Measurements from ENCODE around the gene SIPA1L2. TPM values are rescaled to one million over a fixed set of nuclear protein-coding genes. Genes with fewer than 3 reads are reported as not detected.

SIPA1L2 gene
- total and polyA plus RNA-seq, 2 donors = 3.2 to 6.4 TPM

- WGBS = 95% methylated on average over 6 of the region's 6 CpGs
- DNase-seq (ENCODE audit: low read depth in 6 of 9, low spot score in 9 of 9) = no peak
- H3K27ac ChIP-seq (ENCODE audit: low read depth in 1 of 2, low read length in 1 of 2) = no peak overlapping the region
- H3K4me1 ChIP-seq (ENCODE audit: control insufficient read depth in 2 of 2, insufficient read depth in 2 of 2, low read length in 2 of 2) = peaks cover 0 to 3% of the 10 kb centered on the region in 2 donors
- H3K36me3 ChIP-seq (ENCODE audit: control insufficient read depth in 2 of 2, insufficient read depth in 2 of 2, low read length in 1 of 2) = no peaks in the 10 kb centered on the region
- H3K27me3 ChIP-seq (ENCODE audit: control insufficient read depth in 2 of 2, insufficient read depth in 1 of 2, low read length in 1 of 2) = no peaks in the 10 kb centered on the region
- H3K4me3 ChIP-seq (ENCODE audit: low read length in 2 of 2) = no peak overlapping the region
- H3K9me3 ChIP-seq (ENCODE audit: control insufficient read depth in 2 of 2, insufficient read depth in 1 of 2, low read length in 1 of 2) = no peaks in the 10 kb centered on the region
Observed at GRCh38 chr1:232589111-232589811, 40.7 kb downstream of the SIPA1L2 start.

GRCh38 chr1:232587141-232588008 is 42.6 kb downstream of the SIPA1L2 start:
- DNase-seq (ENCODE audit: low read depth in 6 of 9, low spot score in 9 of 9) = no peak
- no peak overlapping the region for H3K27ac ChIP-seq (ENCODE audit: low read depth in 1 of 2, low read length in 1 of 2)
- WGBS = 84% methylated on average over 11 of the region's 11 CpGs

GRCh38 chr1:232586679-232587078 is 43.3 kb downstream of the SIPA1L2 start:
- H3K4me1 ChIP-seq (ENCODE audit: control insufficient read depth in 2 of 2, insufficient read depth in 2 of 2, low read length in 2 of 2) = peaks cover 0 to 3% of the 10 kb centered on the region in 2 donors

More at GRCh38 chr1:232587141-232588008, 42.6 kb downstream of the SIPA1L2 start:
- Histone ChIP-seq H3K4me1 (ENCODE audit: control insufficient read depth in 2 of 2, insufficient read depth in 2 of 2, low read length in 2 of 2) (peaks cover 0 to 3% of the 10 kb centered on the region in 2 donors), H3K36me3 (ENCODE audit: control insufficient read depth in 2 of 2, insufficient read depth in 2 of 2, low read length in 1 of 2) (no peaks in the 10 kb centered on the region), H3K4me3 (ENCODE audit: low read length in 2 of 2) (no peak overlapping the region), H3K27me3 (ENCODE audit: control insufficient read depth in 2 of 2, insufficient read depth in 1 of 2, low read length in 1 of 2) (no peaks in the 10 kb centered on the region), H3K9me3 (ENCODE audit: control insufficient read depth in 2 of 2, insufficient read depth in 1 of 2, low read length in 1 of 2) (no peaks in the 10 kb centered on the region)

GRCh38 chr1:232585486-232585885 is 44.4 kb downstream of the SIPA1L2 start:
- Histone ChIP-seq H3K27me3 (ENCODE audit: control insufficient read depth in 2 of 2, insufficient read depth in 1 of 2, low read length in 1 of 2) (no peaks in the 10 kb centered on the region), H3K4me1 (ENCODE audit: control insufficient read depth in 2 of 2, insufficient read depth in 2 of 2, low read length in 2 of 2) (peaks cover 0 to 3% of the 10 kb centered on the region in 2 donors), H3K36me3 (ENCODE audit: control insufficient read depth in 2 of 2, insufficient read depth in 2 of 2, low read length in 1 of 2) (no peaks in the 10 kb centered on the region), H3K9me3 (ENCODE audit: control insufficient read depth in 2 of 2, insufficient read depth in 1 of 2, low read length in 1 of 2) (no peaks in the 10 kb centered on the region), H3K27ac (ENCODE audit: low read depth in 1 of 2, low read length in 1 of 2) (no peak overlapping the region), H3K4me3 (ENCODE audit: low read length in 2 of 2) (no peak overlapping the region)
- no peak for DNase-seq (ENCODE audit: low read depth in 6 of 9, low spot score in 9 of 9)

More at GRCh38 chr1:232586679-232587078, 43.3 kb downstream of the SIPA1L2 start:
- no peaks in the 10 kb centered on the region for H3K36me3 ChIP-seq (ENCODE audit: control insufficient read depth in 2 of 2, insufficient read depth in 2 of 2, low read length in 1 of 2)
- H3K4me3 ChIP-seq (ENCODE audit: low read length in 2 of 2) = no peak overlapping the region
- WGBS = 80% methylated on average over 3 of the region's 3 CpGs
- H3K27ac ChIP-seq (ENCODE audit: low read depth in 1 of 2, low read length in 1 of 2) = no peak overlapping the region
- no peaks in the 10 kb centered on the region for H3K9me3 ChIP-seq (ENCODE audit: control insufficient read depth in 2 of 2, insufficient read depth in 1 of 2, low read length in 1 of 2)
- no peak for DNase-seq (ENCODE audit: low read depth in 6 of 9, low spot score in 9 of 9)
- H3K27me3 ChIP-seq (ENCODE audit: control insufficient read depth in 2 of 2, insufficient read depth in 1 of 2, low read length in 1 of 2) = no peaks in the 10 kb centered on the region

- no peaks in the 10 kb centered on the region for H3K36me3 ChIP-seq (ENCODE audit: control insufficient read depth in 2 of 2, insufficient read depth in 2 of 2, low read length in 1 of 2)
- H3K27me3 ChIP-seq (ENCODE audit: control insufficient read depth in 2 of 2, insufficient read depth in 1 of 2, low read length in 1 of 2) = no peaks in the 10 kb centered on the region
- no peaks in the 10 kb centered on the region for H3K9me3 ChIP-seq (ENCODE audit: control insufficient read depth in 2 of 2, insufficient read depth in 1 of 2, low read length in 1 of 2)
- peaks cover 18 to 19% of the 10 kb centered on the region in 2 donors for H3K4me1 ChIP-seq (ENCODE audit: control insufficient read depth in 2 of 2, insufficient read depth in 2 of 2, low read length in 2 of 2)
- 96% methylated on average over 1 of the region's 1 CpG for WGBS
- no peak overlapping the region for H3K4me3 ChIP-seq (ENCODE audit: low read length in 2 of 2)
- no peak for DNase-seq (ENCODE audit: low read depth in 6 of 9, low spot score in 9 of 9)
- H3K27ac ChIP-seq (ENCODE audit: low read depth in 1 of 2, low read length in 1 of 2) = no peak overlapping the region
Observed at GRCh38 chr1:232581932-232582331, 48.0 kb downstream of the SIPA1L2 start.

Other genes starting within 250 kb of the SIPA1L2 start
- 8.6 TPM for gene MAP10, start 175.3 kb upstream of the SIPA1L2 start, total RNA-seq
- gene MAP10, start 175.3 kb upstream of the SIPA1L2 start, polyA plus RNA-seq = 5.6 TPM

Data from thymus (tissue), 11 donors.